ENCODE data around the gene POC1A. TPM values are rescaled to one million over a fixed set of nuclear protein-coding genes. Genes with fewer than 3 reads are reported as not detected.

POC1A gene
- polyA plus RNA-seq, 1 donor (not counting 4 experiments of a cell fraction or from before 2014, with no cell fraction given): 11.5 TPM

DNA sequence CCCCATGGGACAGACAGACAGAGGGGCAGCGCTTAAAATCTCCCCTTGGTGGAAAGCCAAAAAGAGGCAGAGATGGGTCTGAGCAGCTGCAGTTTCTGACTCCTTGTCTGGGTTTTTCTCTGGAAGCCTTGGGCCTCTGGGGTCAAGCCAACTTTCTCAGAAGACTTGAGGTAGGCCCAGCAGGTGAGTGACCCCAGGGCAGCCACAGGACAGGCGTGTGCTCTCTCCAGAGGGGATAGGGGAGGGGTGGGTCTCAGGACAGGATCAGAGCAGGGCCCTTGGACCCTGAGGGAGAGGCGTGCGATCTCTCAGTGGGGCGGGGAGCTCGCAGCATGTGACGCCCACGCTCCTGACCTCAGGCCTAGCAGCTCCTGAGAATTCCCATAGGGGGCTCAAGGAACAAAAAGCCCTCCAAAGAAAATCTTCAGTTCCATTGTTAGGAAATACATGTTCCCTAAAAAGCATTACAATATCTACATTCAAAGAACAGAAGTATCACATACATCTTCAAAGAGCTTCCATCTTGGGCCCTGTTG, 63.2 kb downstream of the POC1A start:
- Histone ChIP-seq H3K9me1 (ENCODE audit: control insufficient read depth, extremely low read depth, insufficient read depth, low read length) (no peaks in the 10 kb centered on the region), H2AFZ (ENCODE audit: control insufficient read depth, low read length) (no peak overlapping the region), H3K9me3 (ENCODE audit: control insufficient read depth, low read depth, low read length) (no peaks in the 10 kb centered on the region), H3K9ac (ENCODE audit: control insufficient read depth, extremely low read depth, insufficient read depth, low read length) (no peak overlapping the region), H4K20me1 (ENCODE audit: control insufficient read depth, extremely low read depth, insufficient read depth, low read length) (no peaks in the 10 kb centered on the region), H3K4me2 (ENCODE audit: control insufficient read depth, extremely low read depth, insufficient read depth, low read depth, low read length) (no peak overlapping the region), H3K4me3 (ENCODE audit: control insufficient read depth in 2 of 3, extremely low read depth in 1 of 3, insufficient read depth in 2 of 3, low read depth in 1 of 3, low read length in 3 of 3) (no peak overlapping the region), H3K27ac (ENCODE audit: control insufficient read depth, insufficient read depth, low read length) (no peak overlapping the region), H3K36me3 (ENCODE audit: control insufficient read depth in 2 of 2, extremely low read depth in 1 of 2, insufficient read depth in 2 of 2, low read length in 2 of 2) (peaks cover 2 to 12% of the 10 kb centered on the region in 2 experiments), H3K27me3 (ENCODE audit: control insufficient read depth, extremely low read depth, insufficient read depth, low read length) (no peaks in the 10 kb centered on the region), H3K79me2 (ENCODE audit: control insufficient read depth, insufficient read depth, low read length) (no peaks in the 10 kb centered on the region), H3K4me1 (ENCODE audit: control insufficient read depth, extremely low read depth, insufficient read depth, low read length) (peaks cover 8% of the 10 kb centered on the region)
- dilution Hi-C loops (cut with MboI; ENCODE audit: extremely low pct_ligation_motif_present, low sequenced_read_pairs): no loop called here
- FAIRE-seq (no peak), DNase-seq (ENCODE audit: low read depth, low spot score) (no peak)
- TF ChIP-seq EZH2 (IDR thresholded peaks at IDR 0.05; ENCODE audit: low read length): no peak
- TF ChIP-seq, protein P1, sequence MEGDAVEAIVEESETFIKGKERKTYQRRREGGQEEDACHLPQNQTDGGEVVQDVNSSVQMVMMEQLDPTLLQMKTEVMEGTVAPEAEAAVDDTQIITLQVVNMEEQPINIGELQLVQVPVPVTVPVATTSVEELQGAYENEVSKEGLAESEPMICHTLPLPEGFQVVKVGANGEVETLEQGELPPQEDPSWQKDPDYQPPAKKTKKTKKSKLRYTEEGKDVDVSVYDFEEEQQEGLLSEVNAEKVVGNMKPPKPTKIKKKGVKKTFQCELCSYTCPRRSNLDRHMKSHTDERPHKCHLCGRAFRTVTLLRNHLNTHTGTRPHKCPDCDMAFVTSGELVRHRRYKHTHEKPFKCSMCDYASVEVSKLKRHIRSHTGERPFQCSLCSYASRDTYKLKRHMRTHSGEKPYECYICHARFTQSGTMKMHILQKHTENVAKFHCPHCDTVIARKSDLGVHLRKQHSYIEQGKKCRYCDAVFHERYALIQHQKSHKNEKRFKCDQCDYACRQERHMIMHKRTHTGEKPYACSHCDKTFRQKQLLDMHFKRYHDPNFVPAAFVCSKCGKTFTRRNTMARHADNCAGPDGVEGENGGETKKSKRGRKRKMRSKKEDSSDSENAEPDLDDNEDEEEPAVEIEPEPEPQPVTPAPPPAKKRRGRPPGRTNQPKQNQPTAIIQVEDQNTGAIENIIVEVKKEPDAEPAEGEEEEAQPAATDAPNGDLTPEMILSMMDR (optimal IDR thresholded peaks at IDR 0.05 in 1 of 3, IDR thresholded peaks at IDR 0.05 in 1 of 3, conservative IDR thresholded peaks at IDR 0.05 in 1 of 3; ENCODE audit: extremely low read depth in 1 of 3, insufficient read depth in 2 of 3, low read length in 3 of 3): no peak

- Histone ChIP-seq H3K9me1 (ENCODE audit: control insufficient read depth, extremely low read depth, insufficient read depth, low read length) (no peaks in the 10 kb centered on the region), H3K27ac (ENCODE audit: control insufficient read depth, insufficient read depth, low read length) (peak overlapping the region; percentile 6), H3K4me2 (ENCODE audit: control insufficient read depth, extremely low read depth, insufficient read depth, low read depth, low read length) (no peak overlapping the region), H3K4me1 (ENCODE audit: control insufficient read depth, extremely low read depth, insufficient read depth, low read length) (peaks cover 8% of the 10 kb centered on the region), H4K20me1 (ENCODE audit: control insufficient read depth, extremely low read depth, insufficient read depth, low read length) (no peaks in the 10 kb centered on the region), H2AFZ (ENCODE audit: control insufficient read depth, low read length) (no peak overlapping the region), H3K4me3 (ENCODE audit: control insufficient read depth in 2 of 3, extremely low read depth in 1 of 3, insufficient read depth in 2 of 3, low read depth in 1 of 3, low read length in 3 of 3) (no peak overlapping the region), H3K27me3 (ENCODE audit: control insufficient read depth, extremely low read depth, insufficient read depth, low read length) (no peaks in the 10 kb centered on the region), H3K36me3 (ENCODE audit: control insufficient read depth in 2 of 2, extremely low read depth in 1 of 2, insufficient read depth in 2 of 2, low read length in 2 of 2) (peaks cover 2 to 12% of the 10 kb centered on the region in 2 experiments), H3K79me2 (ENCODE audit: control insufficient read depth, insufficient read depth, low read length) (no peaks in the 10 kb centered on the region), H3K9me3 (ENCODE audit: control insufficient read depth, low read depth, low read length) (no peaks in the 10 kb centered on the region), H3K9ac (ENCODE audit: control insufficient read depth, extremely low read depth, insufficient read depth, low read length) (no peak overlapping the region)
- dilution Hi-C loops (cut with MboI; ENCODE audit: extremely low pct_ligation_motif_present, low sequenced_read_pairs): no loop called here
- DNase-seq (ENCODE audit: low read depth, low spot score) (no peak), FAIRE-seq (no peak)
- TF ChIP-seq EZH2 (IDR thresholded peaks at IDR 0.05; ENCODE audit: low read length): no peak
- TF ChIP-seq, protein P1 (optimal IDR thresholded peaks at IDR 0.05 in 1 of 3, IDR thresholded peaks at IDR 0.05 in 1 of 3, conservative IDR thresholded peaks at IDR 0.05 in 1 of 3; ENCODE audit: extremely low read depth in 1 of 3, insufficient read depth in 2 of 3, low read length in 3 of 3): no peak
Observed at GRCh38 chr3:52090131-52090932, 63.9 kb downstream of the POC1A start.

Data from keratinocyte (primary cell).